ENCODE measurements around the gene MCM7.

The MCM7 gene

GRCh38 chr7:100093054-100093453, 8.1 kb downstream of the MCM7 start:
- TF ChIP-seq, protein P1, sequence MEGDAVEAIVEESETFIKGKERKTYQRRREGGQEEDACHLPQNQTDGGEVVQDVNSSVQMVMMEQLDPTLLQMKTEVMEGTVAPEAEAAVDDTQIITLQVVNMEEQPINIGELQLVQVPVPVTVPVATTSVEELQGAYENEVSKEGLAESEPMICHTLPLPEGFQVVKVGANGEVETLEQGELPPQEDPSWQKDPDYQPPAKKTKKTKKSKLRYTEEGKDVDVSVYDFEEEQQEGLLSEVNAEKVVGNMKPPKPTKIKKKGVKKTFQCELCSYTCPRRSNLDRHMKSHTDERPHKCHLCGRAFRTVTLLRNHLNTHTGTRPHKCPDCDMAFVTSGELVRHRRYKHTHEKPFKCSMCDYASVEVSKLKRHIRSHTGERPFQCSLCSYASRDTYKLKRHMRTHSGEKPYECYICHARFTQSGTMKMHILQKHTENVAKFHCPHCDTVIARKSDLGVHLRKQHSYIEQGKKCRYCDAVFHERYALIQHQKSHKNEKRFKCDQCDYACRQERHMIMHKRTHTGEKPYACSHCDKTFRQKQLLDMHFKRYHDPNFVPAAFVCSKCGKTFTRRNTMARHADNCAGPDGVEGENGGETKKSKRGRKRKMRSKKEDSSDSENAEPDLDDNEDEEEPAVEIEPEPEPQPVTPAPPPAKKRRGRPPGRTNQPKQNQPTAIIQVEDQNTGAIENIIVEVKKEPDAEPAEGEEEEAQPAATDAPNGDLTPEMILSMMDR (IDR thresholded peaks at IDR 0.05; ENCODE audit: low read length, missing control alignments): no peak
- no peak for DNase-seq (ENCODE audit: low read depth)
- H3K4me3 ChIP-seq (replicated peaks; ENCODE audit: low read depth, low read length): no peak overlapping the region

- TF ChIP-seq, protein P1 (IDR thresholded peaks at IDR 0.05; ENCODE audit: low read length, missing control alignments): no peak
- H3K4me3 ChIP-seq (replicated peaks; ENCODE audit: low read depth, low read length): no peak overlapping the region
- DNase-seq (ENCODE audit: low read depth): no peak
Measured at GRCh38 chr7:100091411-100092181, 9.6 kb downstream of the MCM7 start.

- no peak overlapping the region for H3K4me3 ChIP-seq (replicated peaks; ENCODE audit: low read depth, low read length)
- no peak for DNase-seq (ENCODE audit: low read depth)
- TF ChIP-seq, protein P1 (IDR thresholded peaks at IDR 0.05; ENCODE audit: low read length, missing control alignments): no peak
Measured at GRCh38 chr7:100090527-100091410, 10.4 kb downstream of the MCM7 start.

- no peak for DNase-seq (ENCODE audit: low read depth)
- peak overlapping the region; percentile 68 for H3K4me3 ChIP-seq (replicated peaks; ENCODE audit: low read depth, low read length)
- TF ChIP-seq, protein P1 (IDR thresholded peaks at IDR 0.05; ENCODE audit: low read length, missing control alignments): no peak
Measured at GRCh38 chr7:100089458-100090196, 11.6 kb downstream of the MCM7 start.

- DNase-seq (ENCODE audit: low read depth): peak; percentile 74
- H3K4me3 ChIP-seq (replicated peaks; ENCODE audit: low read depth, low read length): peak within 1 kb of the TSS; percentile 68
- TF ChIP-seq, protein P1 (IDR thresholded peaks at IDR 0.05; ENCODE audit: low read length, missing control alignments): no peak
Measured at GRCh38 chr7:100088621-100089457, 12.4 kb downstream of the MCM7 start, which contains the start of gene COPS6. Gene COPS6, plus strand, starts transcription at chr7:100088969. Its CDS starts 22 bp downstream, at chr7:100088991.

All from fibroblast of pulmonary artery (primary cell).